K562 (cell line): ENCODE measurements around the gene NOL8.

Experiments used
- ATF2 ChIP-seq: sonication (generic); formaldehyde crosslinking; IDR thresholded peaks from 2 replicates; pipeline ENCODE4 v1.8.1; 2022; ENCODE audit warnings: missing genetic modification reagents
- CEBPZ ChIP-seq: fragments of 150-350 bp; IDR thresholded peaks from 2 replicates; pipeline ENCODE4 v1.6.1; 2014; ENCODE audit warnings: low read depth, mild to moderate bottlenecking, low read length, borderline replicate concordance
- CREB1 ChIP-seq, 2 experiments: sonication (generic) in 1 of 2; formaldehyde crosslinking in 1 of 2; IDR thresholded peaks; 2 replicates each; pipeline versions ENCODE4 v1.6.1 to v1.8.0; 2012 to 2022; ENCODE audit warnings: inconsistent platforms in 1 of 2, mild to moderate bottlenecking in 1 of 2, missing genetic modification reagents in 1 of 2, moderate library complexity in 1 of 2
- CTCF ChIP-seq, 3 experiments: IDR thresholded peaks in 2 of 3; conservative IDR thresholded peaks in 1 of 3; 2 replicates each; pipeline ENCODE4 v1.5.1; 2011 to 2012; ENCODE audit warnings: low read length in 3 of 3, mild to moderate bottlenecking in 3 of 3, control low read depth in 2 of 3, improper control_type of control experiment in 1 of 3, inconsistent platforms in 1 of 3, low read depth in 1 of 3, mixed read lengths in 1 of 3, moderate library complexity in 1 of 3; ENCODE audit not compliant: insufficient read depth in 2 of 3
- ETV6 ChIP-seq, 3 experiments: fragments of 150-350 bp in 1 of 3; sonication (generic) in 1 of 3; formaldehyde crosslinking in 1 of 3; IDR thresholded peaks; 2 replicates each; pipeline versions ENCODE4 v1.6.1 to v1.8.0; 2014 to 2022; ENCODE audit warnings: borderline replicate concordance in 2 of 3, low read depth in 2 of 3, antibody characterized with exemption in 1 of 3, low read length in 1 of 3, mild to moderate bottlenecking in 1 of 3, missing genetic modification reagents in 1 of 3
- MEIS2 ChIP-seq: fragments of 450-650 bp; IDR thresholded peaks from 2 replicates; pipeline ENCODE4 v1.6.1; 2014; ENCODE audit warnings: mild to moderate bottlenecking; ENCODE audit not compliant: partially characterized antibody
- POLR2A ChIP-seq: fragments of 450-650 bp; conservative IDR thresholded peaks from 2 replicates; pipeline ENCODE4 v1.6.1; 2016
- SPI1 ChIP-seq: IDR thresholded peaks from 2 replicates; pipeline ENCODE4 v1.6.1; 2011; ENCODE audit warnings: low read depth, low read length, control low read depth, borderline replicate concordance
- TEAD4 ChIP-seq, 2 experiments: sonication (generic) in 1 of 2; formaldehyde crosslinking in 1 of 2; IDR thresholded peaks; 2 replicates each; pipeline versions ENCODE4 v1.6.1 to v1.8.0; 2012 to 2022; ENCODE audit warnings: borderline replicate concordance in 1 of 2, inconsistent platforms in 1 of 2, low read length in 1 of 2, mild to moderate bottlenecking in 1 of 2, missing genetic modification reagents in 1 of 2
- TRIM25 ChIP-seq: fragments of 450-650 bp; IDR thresholded peaks from 2 replicates; pipeline ENCODE4 v1.7.0; 2016; ENCODE audit warnings: borderline replicate concordance
- ZBTB33 ChIP-seq: sonication (generic); formaldehyde crosslinking; IDR thresholded peaks from 2 replicates; pipeline ENCODE4 v1.8.1; 2023; ENCODE audit warnings: mild to moderate bottlenecking, missing genetic modification reagents
- ZNF23 ChIP-seq: fragments of 250-450 bp; sonication (Bioruptor Pico); IDR thresholded peaks from 2 replicates; pipeline ENCODE4 v1.4.0; 2020; ENCODE audit warnings: mild to moderate bottlenecking
- ZNF830 ChIP-seq: fragments of 250-450 bp; sonication (Bioruptor Pico); IDR thresholded peaks from 2 replicates; pipeline ENCODE4 v1.5.0; 2021; ENCODE audit warnings: mild to moderate bottlenecking

- no peak for TF ChIP-seq POLR2A
- TF ChIP-seq CREB1 (IDR thresholded peaks at IDR 0.05): no peak
- no peak for TF ChIP-seq CREB1 (CRISPR knock-in tag; IDR thresholded peaks at IDR 0.05)
- TF ChIP-seq CTCF (IDR thresholded peaks at IDR 0.05 in 2 of 3, conservative IDR thresholded peaks at IDR 0.05 in 1 of 3; ENCODE audit: insufficient read depth in 2 of 3, low read depth in 1 of 3, low read length in 3 of 3): no peak
- no peak for TF ChIP-seq ETV6 (IDR thresholded peaks at IDR 0.05; ENCODE audit: borderline replicate concordance in 1 of 2, low read depth in 2 of 2, low read length in 1 of 2)
- no peak for TF ChIP-seq ETV6 (CRISPR knock-in tag; IDR thresholded peaks at IDR 0.05; ENCODE audit: borderline replicate concordance)
- no peak for TF ChIP-seq ZBTB33 (CRISPR knock-in tag)
- TF ChIP-seq SPI1: no peak
- no peak for TF ChIP-seq ATF2 (CRISPR knock-in tag)
- TF ChIP-seq CEBPZ: no peak
- no peak for TF ChIP-seq ZNF830 (CRISPR knock-in tag)
- no peak for TF ChIP-seq MEIS2
- no peak for TF ChIP-seq ZNF23 (CRISPR knock-in tag)
- TF ChIP-seq TRIM25: no peak
- no peak for TF ChIP-seq TEAD4 (IDR thresholded peaks at IDR 0.05; ENCODE audit: low read length)
- no peak for TF ChIP-seq TEAD4 (CRISPR knock-in tag; IDR thresholded peaks at IDR 0.05; ENCODE audit: borderline replicate concordance)
Measured at GRCh38 chr9:92278110-92278509, 47.0 kb downstream of the NOL8 start.
